ENCODE measurements around the gene COL24A1. TPM values are rescaled to one million over a fixed set of nuclear protein-coding genes. Genes with fewer than 3 reads are reported as not detected.
"Not testable (repeated sequence)": the region's sequence is repeated elsewhere in the genome, so short reads cannot be mapped to it uniquely, and the experiment has no call there.

The COL24A1 gene
- total RNA-seq, 1 donor from 2014 or later: not detected

DNA sequence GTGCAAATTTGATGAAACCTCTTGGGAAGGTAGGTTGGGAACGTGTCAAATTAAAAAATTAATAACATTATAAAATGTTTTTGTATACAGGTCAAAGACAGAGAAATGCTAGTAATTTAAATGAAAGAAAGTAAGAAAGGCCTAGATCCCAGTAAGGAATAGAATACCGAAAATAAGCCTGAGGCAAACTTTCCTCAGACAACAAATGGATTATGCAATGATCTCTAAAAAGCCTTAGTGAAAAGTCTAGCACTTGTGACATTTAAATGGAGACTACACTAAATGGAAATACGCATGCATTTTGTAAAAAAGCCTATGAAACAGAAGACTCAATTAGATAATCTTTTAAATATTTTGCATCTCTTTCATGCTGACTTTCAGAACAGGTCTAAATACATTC is 309.9 kb downstream of the COL24A1 start:
- H3K27me3 Mint-ChIP-seq: no peaks in the 10 kb centered on the region
- no peak overlapping the region for H3K4me3 Mint-ChIP-seq
- H3K36me3 Mint-ChIP-seq (ENCODE audit: low read depth): no peaks in the 10 kb centered on the region
- no peaks in the 10 kb centered on the region for H3K9me3 Mint-ChIP-seq
- no peaks in the 10 kb centered on the region for H3K4me1 Mint-ChIP-seq
- H3K27ac Mint-ChIP-seq: no peak overlapping the region
- intact Hi-C loops (cut with micrococcal nuclease): no loop called here
- no peak for DNase-seq

DNA sequence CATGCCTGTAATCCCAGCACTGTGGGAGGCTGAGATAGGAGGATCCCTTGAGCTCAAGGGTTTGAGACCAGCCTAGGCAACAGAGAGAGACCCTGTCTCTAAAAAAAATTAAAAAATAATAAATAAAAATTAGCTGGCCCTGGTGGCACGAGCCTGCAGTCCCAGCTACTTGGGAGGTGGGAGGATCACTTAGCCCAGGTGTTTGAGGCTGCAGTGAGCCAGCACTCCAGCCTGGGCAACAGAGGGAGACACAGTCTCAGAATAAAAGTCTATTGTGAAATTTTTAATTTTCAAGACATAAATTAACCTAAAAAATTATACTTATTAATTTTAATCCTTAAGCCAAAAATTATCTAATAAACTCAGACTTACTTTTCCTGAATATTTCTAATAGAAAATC is 317.1 kb downstream of the COL24A1 start:
- Mint-ChIP-seq H3K27me3 (peaks cover 2% of the 10 kb centered on the region), H3K9me3 (no peaks in the 10 kb centered on the region), H3K4me1 (no peaks in the 10 kb centered on the region), H3K27ac (no peak overlapping the region), H3K4me3 (no peak overlapping the region), H3K36me3 (ENCODE audit: low read depth) (no peaks in the 10 kb centered on the region)
- DNase-seq: no peak
- intact Hi-C loops (cut with micrococcal nuclease): no loop called here

DNA sequence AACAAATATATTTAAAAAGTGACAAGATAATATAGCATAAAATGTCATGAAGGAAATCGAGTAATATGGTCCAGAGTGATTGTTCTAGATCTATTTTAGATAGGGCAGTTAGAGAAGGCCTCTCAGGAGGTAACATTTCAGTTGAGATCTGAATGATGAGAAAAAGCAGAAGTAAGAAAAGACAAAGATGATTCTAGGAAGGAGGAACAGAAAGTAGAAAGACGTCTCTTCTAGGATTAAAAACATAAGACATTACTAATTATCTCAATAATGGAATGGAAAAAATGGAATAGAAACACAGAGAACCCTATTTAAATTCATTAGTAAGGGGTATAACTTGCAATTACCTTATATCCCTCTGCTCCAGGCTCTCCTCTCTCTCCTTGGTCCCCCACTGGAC is 318.3 kb downstream of the COL24A1 start:
- no peak overlapping the region for H3K4me3 Mint-ChIP-seq
- no peak overlapping the region for H3K27ac Mint-ChIP-seq
- intact Hi-C loops (cut with micrococcal nuclease): no loop called here
- H3K27me3 Mint-ChIP-seq: peaks cover 2% of the 10 kb centered on the region
- H3K9me3 Mint-ChIP-seq: no peaks in the 10 kb centered on the region
- no peaks in the 10 kb centered on the region for H3K36me3 Mint-ChIP-seq (ENCODE audit: low read depth)
- no peak for DNase-seq
- no peaks in the 10 kb centered on the region for H3K4me1 Mint-ChIP-seq

DNA sequence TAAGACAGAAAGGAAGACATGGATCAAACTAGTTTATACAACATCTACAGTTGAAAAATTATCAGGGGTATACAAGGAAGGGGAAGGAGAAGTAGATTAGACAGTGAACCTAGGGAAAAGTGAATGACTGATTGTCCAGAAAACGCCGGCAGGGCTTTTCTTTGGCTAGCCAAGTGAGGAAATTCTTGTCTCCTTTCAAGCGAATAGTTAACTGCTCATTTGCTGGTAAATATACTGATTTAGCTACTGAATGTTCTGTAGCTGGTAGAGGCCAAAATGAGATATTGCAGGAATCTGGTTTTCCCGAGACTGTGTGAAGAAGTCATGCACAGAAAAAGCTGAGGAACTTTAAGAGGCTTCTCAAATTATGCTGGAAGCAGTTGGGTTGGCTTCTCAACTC is 319.8 kb downstream of the COL24A1 start:
- intact Hi-C loops (cut with micrococcal nuclease): no loop called here
- no peak for DNase-seq
- Mint-ChIP-seq H3K27me3 (peaks cover 2% of the 10 kb centered on the region), H3K9me3 (no peaks in the 10 kb centered on the region), H3K4me1 (no peaks in the 10 kb centered on the region), H3K4me3 (no peak overlapping the region), H3K36me3 (ENCODE audit: low read depth) (no peaks in the 10 kb centered on the region), H3K27ac (no peak overlapping the region)

DNA sequence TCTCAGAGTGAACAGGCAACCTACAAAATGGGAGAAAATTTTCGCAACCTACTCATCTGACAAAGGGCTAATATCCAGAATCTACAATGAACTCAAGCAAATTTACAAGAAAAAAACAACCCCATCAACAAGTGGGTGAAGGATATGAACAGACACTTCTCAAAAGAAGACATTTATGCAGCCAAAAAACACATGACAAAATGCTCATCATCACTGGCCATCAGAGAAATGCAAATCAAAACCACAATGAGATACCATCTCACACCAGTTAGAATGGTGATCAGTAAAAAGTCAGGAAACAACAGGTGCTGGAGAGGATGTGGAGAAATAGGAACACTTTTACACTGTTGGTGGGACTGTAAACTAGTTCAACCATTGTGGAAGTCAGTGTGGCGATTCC is 323.4 kb downstream of the COL24A1 start:
- peaks cover 12% of the 10 kb centered on the region for H3K9me3 Mint-ChIP-seq
- DNase-seq; H3K36me3 Mint-ChIP-seq (ENCODE audit: low read depth); H3K4me3 Mint-ChIP-seq; H3K4me1 Mint-ChIP-seq; H3K27ac Mint-ChIP-seq; H3K27me3 Mint-ChIP-seq; intact Hi-C loops (cut with micrococcal nuclease): not testable (repeated sequence)

DNA sequence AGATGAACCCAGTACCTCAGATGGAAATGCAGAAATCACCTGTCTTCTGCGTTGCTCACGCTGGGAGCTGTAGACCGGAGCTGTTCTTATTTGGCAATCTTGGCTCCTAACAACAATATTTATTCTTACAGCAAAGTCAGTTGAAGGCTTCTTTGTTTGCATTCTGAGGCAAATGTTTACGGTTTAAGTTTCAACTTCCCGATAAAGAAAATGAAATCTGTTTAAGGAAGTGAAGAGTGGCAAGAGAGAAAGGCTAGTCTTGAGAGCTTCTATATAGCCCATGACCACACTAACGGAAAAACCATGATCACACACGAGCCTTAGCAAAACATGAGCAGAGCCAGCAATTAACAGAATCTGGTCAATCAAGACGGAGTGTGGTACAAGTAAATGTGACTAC is 325.7 kb downstream of the COL24A1 start:
- Mint-ChIP-seq H3K4me1 (no peaks in the 10 kb centered on the region), H3K9me3 (peaks cover 12% of the 10 kb centered on the region), H3K36me3 (ENCODE audit: low read depth) (no peaks in the 10 kb centered on the region), H3K27ac (no peak overlapping the region), H3K27me3 (no peaks in the 10 kb centered on the region), H3K4me3 (no peak overlapping the region)
- intact Hi-C loops (cut with micrococcal nuclease): no loop called here
- DNase-seq: no peak

DNA sequence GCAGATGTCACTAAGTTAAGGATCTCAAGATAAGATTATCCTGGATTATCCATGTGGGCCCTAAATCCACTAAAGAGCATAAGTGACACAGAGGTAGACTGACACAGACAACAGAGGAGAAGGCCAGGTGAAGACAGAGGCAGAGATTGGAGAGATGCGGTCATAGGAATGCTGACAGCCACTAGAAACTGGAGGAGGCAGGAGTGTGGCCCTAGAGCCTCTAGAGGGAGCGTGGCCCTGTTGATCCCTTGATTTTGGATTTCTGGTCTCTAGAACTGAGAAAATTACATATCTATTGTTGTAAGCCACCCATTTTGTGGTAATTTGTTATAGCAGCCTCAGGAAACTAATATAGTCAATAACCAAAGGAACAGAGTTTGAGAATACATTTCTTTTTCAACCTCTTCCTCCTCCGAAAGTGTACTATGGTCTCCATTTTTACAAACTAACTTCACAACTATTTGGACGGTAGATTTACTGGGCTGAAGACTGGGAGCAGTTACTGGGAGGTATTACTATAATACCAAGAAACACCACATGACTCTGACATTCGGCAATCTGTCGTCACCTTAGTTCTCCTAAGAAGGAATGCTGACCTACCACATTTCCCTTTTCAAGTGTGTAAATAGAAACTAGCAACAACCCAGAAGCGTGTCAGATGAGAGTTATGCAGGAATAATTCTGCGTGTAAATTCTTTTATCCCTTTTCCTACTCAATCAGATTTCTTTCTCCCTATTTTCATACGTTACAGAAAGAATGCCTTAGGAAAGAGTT is 332.3 kb downstream of the COL24A1 start:
- Mint-ChIP-seq H3K9me3 (no peaks in the 10 kb centered on the region), H3K4me1 (no peaks in the 10 kb centered on the region), H3K4me3 (no peak overlapping the region), H3K27ac (no peak overlapping the region), H3K27me3 (no peaks in the 10 kb centered on the region), H3K36me3 (ENCODE audit: low read depth) (no peaks in the 10 kb centered on the region)
- DNase-seq: no peak
- intact Hi-C loops (cut with micrococcal nuclease): no loop called here

DNA sequence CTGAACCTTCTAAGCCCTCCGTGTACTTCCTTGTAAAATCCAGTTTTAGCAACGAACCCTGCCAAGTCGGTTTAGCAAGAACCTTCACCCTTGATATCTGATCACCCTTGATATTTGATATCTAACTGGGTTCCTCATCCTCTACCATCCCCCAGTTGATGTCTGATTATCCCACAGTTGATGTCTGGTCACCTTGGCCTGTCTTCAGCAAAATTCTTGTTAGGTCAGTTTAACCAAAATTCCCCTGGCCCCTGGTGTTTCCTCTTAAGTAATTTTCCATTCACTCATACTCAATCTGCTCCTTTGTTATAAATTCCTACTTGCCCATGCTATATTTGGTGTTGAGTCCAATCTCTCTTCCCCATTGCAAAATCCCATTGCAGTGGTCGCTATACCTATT is 333.9 kb downstream of the COL24A1 start:
- no peak for DNase-seq
- no peak overlapping the region for H3K4me3 Mint-ChIP-seq
- H3K27ac Mint-ChIP-seq: no peak overlapping the region
- intact Hi-C loops (cut with micrococcal nuclease): no loop called here
- no peaks in the 10 kb centered on the region for H3K27me3 Mint-ChIP-seq
- H3K9me3 Mint-ChIP-seq: no peaks in the 10 kb centered on the region
- no peaks in the 10 kb centered on the region for H3K4me1 Mint-ChIP-seq
- no peaks in the 10 kb centered on the region for H3K36me3 Mint-ChIP-seq (ENCODE audit: low read depth)

DNA sequence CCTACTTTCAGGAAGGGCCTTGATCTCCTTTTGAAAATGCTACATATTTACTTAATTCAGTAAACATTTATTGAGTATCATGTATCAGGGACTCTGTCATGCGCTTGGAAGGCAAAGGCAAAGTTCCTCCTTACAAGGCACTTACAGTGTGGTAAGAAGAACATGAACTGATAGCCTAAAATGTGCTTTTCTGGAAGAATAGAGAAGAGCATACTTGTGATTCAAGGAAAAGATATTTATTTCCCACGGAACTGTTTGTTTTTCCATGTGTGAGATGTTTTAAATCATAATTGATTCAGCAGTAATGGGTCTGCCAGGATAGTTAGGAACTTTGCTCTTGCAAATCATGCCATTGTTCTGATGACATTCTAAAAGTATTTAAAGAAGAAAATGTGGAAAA is 338.2 kb downstream of the COL24A1 start:
- intact Hi-C loops (cut with micrococcal nuclease): no loop called here
- Mint-ChIP-seq H3K36me3 (ENCODE audit: low read depth) (no peaks in the 10 kb centered on the region), H3K4me1 (no peaks in the 10 kb centered on the region), H3K27ac (no peak overlapping the region), H3K4me3 (no peak overlapping the region), H3K9me3 (no peaks in the 10 kb centered on the region), H3K27me3 (no peaks in the 10 kb centered on the region)
- DNase-seq: no peak

DNA sequence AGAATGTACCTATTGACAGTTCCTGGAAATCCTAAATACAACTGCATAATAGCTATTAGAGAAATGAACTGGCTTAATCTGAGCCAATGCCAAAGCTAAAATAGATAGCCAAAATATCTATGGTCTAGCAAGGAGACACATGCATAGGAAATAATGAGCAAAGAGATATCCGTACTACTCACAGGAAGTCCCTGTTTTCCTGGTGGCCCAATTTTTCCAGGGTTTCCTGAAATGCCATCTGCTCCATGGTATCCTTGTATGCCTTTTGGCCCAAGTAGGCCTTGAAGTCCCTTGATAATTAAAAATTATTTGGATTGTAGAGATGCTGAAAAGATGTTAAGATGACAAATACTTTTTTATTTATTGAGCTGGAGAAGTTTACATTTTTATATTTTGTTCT is 340.0 kb downstream of the COL24A1 start:
- Mint-ChIP-seq H3K9me3 (no peaks in the 10 kb centered on the region), H3K4me1 (no peaks in the 10 kb centered on the region), H3K4me3 (no peak overlapping the region), H3K36me3 (ENCODE audit: low read depth) (no peaks in the 10 kb centered on the region), H3K27ac (no peak overlapping the region), H3K27me3 (no peaks in the 10 kb centered on the region)
- intact Hi-C loops (cut with micrococcal nuclease): no loop called here
- DNase-seq: no peak

DNA sequence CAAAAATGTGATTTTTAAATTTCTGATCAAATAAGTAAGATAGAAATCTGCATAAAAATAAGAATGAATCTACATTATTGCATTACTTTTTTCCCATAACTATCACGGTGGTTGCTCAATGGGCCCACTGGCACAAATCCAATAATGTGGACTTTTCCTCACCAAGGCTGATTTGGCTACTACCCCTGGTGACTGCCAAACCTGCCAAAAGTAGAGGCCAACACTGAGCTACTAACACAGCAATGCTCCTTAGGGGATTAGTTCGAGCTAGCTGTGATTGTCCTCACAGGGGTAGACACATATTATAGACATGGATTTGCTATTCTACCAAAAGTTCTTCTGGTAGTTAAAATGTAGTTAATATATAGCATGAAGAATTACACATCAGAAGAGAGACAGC is 340.7 kb downstream of the COL24A1 start:
- intact Hi-C loops (cut with micrococcal nuclease): no loop called here
- H3K27ac Mint-ChIP-seq: no peak overlapping the region
- H3K36me3 Mint-ChIP-seq (ENCODE audit: low read depth): no peaks in the 10 kb centered on the region
- no peak overlapping the region for H3K4me3 Mint-ChIP-seq
- H3K4me1 Mint-ChIP-seq: no peaks in the 10 kb centered on the region
- DNase-seq: no peak
- no peaks in the 10 kb centered on the region for H3K9me3 Mint-ChIP-seq
- no peaks in the 10 kb centered on the region for H3K27me3 Mint-ChIP-seq

DNA sequence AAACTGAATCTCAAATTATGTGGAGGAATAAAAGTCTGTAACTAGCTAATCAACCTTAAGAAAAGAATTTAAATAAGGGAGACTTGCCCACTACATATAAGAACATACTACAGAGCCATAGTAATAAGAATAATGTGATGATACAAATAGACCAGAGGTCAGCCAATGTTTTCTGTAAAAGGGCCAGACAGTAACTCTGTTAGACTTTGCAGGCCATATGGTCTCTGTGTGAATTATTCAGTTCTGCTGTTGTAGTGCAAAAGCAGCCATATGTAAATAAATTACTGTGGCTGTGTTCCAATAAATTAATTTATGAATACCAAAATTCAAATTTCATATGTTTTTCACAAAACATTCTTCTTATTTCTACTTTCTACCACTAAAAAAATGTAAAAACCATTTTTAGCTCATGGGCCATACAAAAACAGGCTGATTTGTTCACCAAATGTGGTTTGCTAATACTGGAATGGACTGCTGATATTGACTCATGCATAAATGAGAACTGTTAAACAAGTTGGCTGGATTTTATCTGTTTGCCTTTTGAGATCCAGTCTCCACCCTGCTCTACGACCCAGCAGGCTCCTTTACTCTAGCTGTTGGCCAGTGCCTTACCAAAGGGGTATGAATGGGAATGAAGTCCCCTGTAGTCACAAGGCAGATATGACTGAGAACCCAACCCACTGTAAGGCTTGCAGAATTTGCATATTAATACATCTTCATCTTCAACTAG is 350.2 kb downstream of the COL24A1 start:
- Mint-ChIP-seq H3K36me3 (ENCODE audit: low read depth) (no peaks in the 10 kb centered on the region), H3K4me1 (no peaks in the 10 kb centered on the region), H3K27me3 (no peaks in the 10 kb centered on the region), H3K27ac (no peak overlapping the region), H3K9me3 (no peaks in the 10 kb centered on the region), H3K4me3 (no peak overlapping the region)
- DNase-seq: no peak
- intact Hi-C loops (cut with micrococcal nuclease): no loop called here

DNA sequence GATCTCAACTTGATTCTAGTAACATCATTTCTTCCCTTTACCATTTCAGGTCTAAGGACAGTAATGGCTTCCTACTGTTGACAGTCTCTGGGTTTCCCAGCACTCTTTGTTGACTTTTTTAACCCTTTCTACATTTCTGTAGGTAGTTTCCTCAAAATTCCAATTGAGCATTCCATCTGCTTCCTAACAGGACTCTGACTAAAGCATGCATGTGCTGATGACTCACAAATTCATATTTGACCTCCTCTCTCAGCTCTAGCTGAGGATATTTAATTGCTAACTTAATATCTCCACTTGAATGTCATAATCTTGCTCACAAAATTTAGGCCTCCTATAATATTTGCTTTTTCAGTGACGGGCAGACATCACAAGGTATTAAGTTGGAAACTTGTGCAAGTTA is 355.1 kb downstream of the COL24A1 start:
- DNase-seq: no peak
- H3K27me3 Mint-ChIP-seq: no peaks in the 10 kb centered on the region
- H3K9me3 Mint-ChIP-seq: no peaks in the 10 kb centered on the region
- H3K4me3 Mint-ChIP-seq: no peak overlapping the region
- intact Hi-C loops (cut with micrococcal nuclease): no loop called here
- no peaks in the 10 kb centered on the region for H3K36me3 Mint-ChIP-seq (ENCODE audit: low read depth)
- H3K27ac Mint-ChIP-seq: no peak overlapping the region
- no peaks in the 10 kb centered on the region for H3K4me1 Mint-ChIP-seq

DNA sequence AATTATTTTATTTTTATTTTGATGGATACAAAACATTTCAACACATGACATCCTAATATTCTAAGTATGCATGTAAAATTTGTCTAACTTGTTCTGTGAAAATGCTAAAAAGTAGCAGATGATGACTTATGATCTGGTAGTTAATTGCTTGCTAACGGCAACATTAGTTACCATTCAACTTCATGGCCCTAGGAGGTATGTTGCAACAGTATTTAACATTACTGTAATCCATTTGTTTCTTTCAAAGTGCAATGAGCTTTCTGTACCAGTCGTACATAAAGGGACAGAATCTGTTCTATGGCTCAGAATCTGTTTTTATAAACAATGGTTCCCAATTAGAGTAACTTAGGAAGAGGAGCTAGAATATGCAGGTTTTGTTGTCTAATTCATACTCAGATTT is 356.8 kb downstream of the COL24A1 start:
- no peaks in the 10 kb centered on the region for H3K9me3 Mint-ChIP-seq
- no peak overlapping the region for H3K4me3 Mint-ChIP-seq
- no peaks in the 10 kb centered on the region for H3K36me3 Mint-ChIP-seq (ENCODE audit: low read depth)
- H3K27ac Mint-ChIP-seq: no peak overlapping the region
- H3K4me1 Mint-ChIP-seq: no peaks in the 10 kb centered on the region
- intact Hi-C loops (cut with micrococcal nuclease): no loop called here
- no peak for DNase-seq
- no peaks in the 10 kb centered on the region for H3K27me3 Mint-ChIP-seq

DNA sequence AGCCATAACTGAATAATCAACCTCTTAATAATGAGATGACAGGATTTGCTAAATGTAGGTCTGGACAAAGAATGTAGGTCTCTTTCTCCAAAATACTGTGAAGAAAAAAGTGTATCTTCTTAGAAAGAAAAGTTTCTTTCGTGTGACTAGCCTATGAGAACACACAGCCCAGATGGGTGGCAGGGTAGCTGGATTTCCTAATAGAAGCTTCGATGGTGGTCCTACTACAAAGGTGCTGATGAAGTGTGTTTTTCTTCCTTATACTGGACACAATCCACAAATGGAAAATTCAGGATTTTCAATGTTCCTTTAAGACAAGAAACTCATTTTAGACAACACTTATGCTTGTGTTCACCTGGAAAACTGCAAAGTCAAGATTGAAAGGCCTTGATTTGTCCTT is 358.2 kb downstream of the COL24A1 start:
- Mint-ChIP-seq H3K4me1 (no peaks in the 10 kb centered on the region), H3K4me3 (no peak overlapping the region), H3K27ac (no peak overlapping the region), H3K27me3 (no peaks in the 10 kb centered on the region), H3K9me3 (no peaks in the 10 kb centered on the region), H3K36me3 (ENCODE audit: low read depth) (no peaks in the 10 kb centered on the region)
- DNase-seq: no peak
- intact Hi-C loops (cut with micrococcal nuclease): no loop called here

Measured in activated CD4-positive, alpha-beta T cell treated with anti-CD3 and anti-CD28 coated beads, Interleukin-2, amount 10 ng/mL, durations not matched to agents 24 days and 14 days (primary cell).